ENCODE data around the gene NTN5.

DNA sequence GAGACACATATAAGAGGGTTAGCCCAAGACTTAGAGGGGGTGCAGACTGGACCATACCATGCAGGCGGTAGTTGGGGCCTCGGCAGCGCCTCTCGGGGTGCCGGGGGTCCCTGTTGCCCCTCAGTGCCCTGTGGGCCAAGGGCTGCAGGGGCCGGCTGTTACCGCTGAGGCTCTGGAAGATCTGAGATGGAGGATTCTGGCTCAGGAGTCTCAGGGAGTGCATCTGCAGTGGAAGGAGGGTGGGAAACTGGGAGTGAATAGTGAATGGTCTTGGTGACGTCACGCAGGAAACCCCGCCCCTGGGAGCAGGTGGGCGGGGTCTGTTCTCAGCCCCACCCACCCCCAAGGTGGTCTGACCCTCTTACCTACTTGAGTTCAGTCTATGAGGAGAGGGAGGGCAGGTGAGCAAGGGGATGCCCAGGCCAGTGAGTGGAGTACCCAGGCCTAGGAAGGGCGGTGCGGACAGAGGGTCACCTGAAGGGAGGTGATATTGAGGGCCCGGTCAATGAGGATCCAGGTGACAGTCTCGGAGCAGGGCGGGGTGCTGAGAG is 33.9 kb downstream of the NTN5 start:
- TF ChIP-seq CTCF (IDR thresholded peaks at IDR 0.05; ENCODE audit: low read depth, low read length, poor library complexity, severe bottlenecking), result no peak
- no peak for TF ChIP-seq EZH2phosphoT487 (IDR thresholded peaks at IDR 0.05; ENCODE audit: borderline replicate concordance, low read length)
